A204.1 (cell line): ENCODE results near the gene SLC16A5.
"Not testable (repeated sequence)": the region's sequence is repeated elsewhere in the genome, so short reads cannot be mapped to it uniquely, and the experiment has no call there.

Experiments
- FAIRE-seq: peaks from 2 replicates; lab custom pipeline; 2012; peaks lifted over from hg19 to GRCh38; lab: Jason Lieb, UNC

The SLC16A5 gene

DNA sequence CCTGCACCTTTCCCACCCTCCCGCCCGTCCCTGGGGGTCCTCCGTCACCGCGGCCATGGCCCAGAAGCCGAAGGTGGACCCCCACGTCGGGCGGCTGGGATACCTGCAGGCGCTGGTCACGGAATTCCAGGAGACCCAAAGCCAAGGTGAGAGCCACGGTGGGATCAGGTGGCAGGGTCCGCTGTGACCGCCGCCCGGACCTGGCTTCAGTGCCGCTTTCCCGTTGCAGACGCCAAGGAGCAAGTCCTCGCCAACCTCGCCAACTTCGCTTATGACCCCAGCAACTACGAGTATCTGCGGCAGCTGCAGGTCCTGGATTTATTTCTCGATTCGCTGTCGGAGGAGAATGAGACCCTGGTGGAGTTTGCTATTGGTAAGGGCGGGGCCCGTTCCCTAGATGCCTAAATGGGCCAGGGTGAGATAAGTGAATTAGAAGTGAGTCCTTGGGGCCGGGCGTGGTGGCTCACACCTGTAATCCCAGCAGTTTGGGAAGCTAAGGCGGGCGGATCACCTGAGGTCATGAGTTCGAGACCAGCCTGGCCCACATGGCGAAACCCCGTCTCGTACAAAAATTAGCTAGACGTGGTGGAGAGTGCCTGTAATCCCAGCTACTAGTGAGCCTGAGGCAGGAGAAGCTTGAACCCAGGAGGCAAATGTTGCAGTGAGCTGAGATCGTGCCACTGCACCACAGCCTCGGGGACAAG is 22.6 kb downstream of the SLC16A5 start:
- FAIRE-seq, result no peak

DNA sequence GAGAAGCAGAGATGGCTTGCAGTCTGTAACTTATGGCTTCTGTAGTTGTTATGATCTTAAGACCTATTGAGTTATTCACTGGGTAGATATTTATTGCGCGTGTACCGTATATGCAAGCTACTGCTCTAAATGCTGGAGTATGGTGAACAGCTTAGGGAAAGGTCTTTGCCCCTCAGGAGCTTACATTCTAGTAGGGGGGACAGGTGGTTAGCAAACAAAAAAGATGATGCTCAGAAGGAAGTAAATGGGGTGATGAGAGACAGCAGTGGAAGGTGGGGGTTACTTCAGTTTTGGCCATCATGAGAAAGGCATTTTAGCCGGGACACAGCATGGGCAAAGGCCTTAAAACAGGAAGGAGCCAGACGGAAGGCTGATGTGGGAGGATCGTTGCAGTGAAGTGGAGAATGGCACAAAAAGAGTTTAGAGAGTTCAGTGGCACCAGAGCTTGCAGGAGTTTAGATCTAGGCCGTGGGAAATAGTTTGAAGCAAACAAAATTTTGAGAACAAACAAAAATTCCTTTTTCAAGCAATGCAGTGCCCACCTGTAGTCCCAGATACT is 24.1 kb downstream of the SLC16A5 start:
- no peak for FAIRE-seq

DNA sequence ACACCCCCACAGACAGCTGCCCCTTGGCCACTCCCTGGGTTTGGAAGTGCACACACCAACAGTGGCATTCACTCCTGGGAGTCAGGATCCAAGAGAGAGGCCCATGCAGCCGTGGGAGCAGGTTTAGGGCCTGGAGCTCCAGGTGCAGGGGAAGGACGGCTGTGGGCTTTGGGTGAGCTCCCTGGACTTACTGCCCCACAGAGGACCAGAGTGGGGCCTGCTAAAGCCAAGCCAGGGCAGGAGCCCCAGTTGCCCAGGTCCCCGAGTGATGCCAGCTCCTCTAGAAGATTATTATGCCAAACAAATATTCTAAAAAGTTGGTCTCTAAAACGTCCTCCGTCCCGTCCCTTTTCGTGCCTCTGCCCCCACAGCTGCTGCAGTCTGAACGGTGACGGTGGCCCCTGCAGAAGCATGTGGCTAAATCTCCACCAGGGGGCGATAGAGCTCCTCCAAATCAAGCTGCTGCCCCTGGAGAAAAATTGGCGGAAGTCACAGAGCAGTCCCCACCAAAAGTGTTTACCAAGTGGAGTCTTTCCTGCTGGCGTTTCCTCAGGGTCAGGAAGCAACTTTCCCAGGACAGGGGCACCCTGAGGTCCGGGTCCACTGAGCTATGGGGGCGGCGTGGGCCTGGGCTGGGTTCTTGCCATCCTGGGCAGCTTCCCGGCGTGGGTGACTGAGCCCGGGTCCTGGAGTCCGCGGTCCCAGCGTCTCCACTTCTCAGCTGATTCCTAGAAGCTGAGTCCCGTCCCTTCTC is 26.2 kb downstream of the SLC16A5 start:
- FAIRE-seq, result no peak

DNA sequence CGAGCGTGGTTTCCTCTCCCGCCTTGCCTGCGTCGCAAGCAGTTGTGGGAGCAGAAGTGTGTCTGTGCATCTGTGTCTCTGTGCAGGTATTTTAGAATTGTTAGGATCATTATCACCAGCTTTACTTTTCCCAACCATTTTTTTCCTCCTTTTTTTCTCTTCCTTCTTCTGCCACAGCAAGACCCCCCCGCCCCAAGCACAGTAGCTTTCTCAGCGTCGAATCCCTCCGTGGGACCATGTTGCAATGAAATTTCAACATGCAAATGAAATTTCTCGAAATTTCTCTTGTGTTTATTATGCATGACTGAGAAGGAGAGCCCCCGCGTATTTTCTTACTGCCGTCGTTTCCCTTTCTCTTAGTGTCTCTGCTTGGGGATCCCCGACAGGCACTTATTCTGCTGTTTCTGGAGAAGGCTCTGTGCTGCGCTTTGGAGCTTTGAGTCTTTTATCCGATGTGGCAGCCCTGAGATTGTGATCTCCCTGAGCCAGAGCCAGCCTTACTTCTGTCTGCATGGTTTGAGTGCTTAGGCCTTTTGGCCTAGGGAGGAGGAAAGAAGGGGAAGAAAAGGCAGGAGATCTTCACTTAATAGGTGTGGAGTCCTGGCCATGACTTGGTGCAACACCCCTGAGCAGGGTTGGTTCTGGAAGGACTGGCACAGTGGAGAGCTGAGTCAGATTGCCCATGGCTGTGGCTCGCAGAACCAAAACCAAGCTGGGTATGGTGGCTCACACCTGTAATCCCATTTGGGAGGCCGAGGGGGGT is 27.0 kb downstream of the SLC16A5 start:
- FAIRE-seq, result no peak

DNA sequence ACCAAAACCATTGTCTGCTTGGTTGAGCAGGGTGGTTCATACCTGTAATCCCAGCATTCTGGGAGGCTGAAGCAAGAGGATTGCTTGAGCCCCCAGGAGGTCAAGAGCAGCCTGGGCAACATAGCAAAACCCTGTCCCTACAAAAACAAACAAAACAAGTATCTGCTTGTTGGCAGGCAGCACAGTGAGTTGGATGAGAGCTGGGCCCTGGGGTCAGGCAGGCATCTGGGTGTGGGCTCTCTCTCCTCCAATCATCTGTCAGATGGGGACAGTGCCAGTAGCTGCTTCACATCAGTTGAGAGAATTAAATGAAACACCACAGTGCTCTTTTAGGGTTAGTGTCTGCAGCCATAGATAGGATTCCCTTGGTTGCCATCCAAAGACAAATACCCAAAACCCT is 27.8 kb downstream of the SLC16A5 start:
- no peak for FAIRE-seq

DNA sequence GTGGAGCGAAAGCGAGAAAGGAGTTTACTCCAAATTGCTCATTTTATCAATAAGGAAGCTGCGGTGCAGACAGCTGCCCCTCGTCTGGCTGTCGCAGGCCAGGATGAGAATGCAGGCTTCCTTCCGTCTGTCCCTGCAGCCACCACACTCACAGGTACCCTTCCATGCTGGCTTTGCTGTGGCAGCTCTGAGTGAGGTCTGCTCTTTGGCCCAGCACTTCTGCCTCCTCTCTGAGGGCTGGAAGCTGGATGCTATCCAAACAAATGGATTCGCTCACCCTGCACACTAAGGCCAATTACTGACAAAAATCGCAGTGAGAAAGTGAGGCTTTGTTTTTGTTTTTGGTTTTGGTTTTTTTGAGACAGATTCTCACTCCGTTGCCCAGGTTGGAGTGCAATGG is 29.0 kb downstream of the SLC16A5 start:
- FAIRE-seq, result no peak

DNA sequence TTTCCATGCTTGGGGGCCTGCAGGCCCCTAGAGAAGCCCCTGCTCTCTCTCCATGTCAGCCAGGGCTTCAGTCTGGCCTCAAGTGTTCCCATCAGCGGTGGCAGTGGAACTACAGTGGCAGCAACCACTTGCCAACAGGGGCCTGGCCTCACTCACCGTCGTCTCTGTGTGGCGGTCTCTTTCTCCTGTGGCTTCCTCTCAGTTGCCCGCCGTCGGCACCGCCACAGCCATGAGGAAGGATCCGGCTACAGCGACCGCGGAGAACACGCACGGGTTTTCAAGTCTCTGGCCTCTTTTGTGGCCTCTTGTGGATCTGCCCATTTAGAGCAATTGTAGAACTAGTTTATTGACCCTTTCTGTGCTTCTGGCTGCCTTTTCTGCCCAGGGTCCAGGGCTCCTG is 30.6 kb downstream of the SLC16A5 start:
- FAIRE-seq, result no peak

DNA sequence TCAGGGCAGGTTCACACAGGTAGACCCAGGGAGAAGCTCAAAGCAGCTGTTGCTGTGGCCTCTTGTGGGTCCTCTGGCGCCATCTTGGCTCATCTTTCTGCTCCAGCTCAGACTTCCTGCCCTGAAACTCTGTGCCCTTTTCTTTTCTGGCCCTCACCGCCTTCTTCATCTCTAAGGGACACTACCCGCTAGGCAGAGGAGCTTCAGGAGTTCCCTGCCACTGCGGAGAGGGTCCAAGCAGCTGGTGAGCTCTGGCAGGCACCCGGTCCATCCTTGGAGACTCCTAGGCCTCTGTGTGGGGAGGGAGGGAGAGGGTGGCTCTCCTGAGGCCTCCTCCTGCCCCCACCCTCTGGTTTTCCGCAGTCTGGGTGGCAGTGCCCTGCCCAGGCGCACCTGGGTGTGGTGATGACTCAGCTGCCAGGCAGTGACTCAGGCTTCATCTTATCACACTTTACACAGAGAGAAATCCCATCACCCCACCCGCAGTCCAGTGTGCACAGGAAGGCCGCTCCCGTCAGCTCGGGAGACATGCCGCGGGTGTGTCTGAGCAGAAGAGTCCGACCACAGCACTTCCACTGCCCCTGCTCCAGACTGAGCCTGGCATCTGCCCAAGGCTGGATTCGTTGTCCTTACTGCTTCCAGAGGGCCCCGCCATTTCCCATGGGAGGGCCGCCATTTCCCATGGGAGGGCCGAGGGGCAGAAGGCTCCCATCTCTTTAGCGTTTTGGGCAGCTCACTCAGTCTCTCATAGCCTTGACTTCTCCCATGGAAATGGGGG is 36.5 kb downstream of the SLC16A5 start:
- FAIRE-seq, result no peak

DNA sequence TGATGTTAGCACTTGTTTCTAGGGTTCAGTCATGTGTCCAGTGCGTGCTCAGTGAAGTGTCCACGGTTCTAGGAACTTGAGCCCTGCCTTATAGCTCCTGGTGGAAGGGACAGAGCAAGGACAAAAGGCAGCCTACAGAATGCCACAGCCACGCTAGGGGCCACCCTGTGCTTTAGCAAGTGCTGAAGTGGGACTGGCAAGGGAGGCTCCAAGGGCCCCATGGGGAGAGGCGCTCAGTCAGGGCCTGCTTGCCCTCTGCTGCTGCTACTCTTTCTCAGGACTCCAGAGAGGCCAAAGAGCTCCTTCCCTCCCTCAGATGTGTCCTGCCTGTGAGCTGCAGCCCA is 37.0 kb downstream of the SLC16A5 start:
- FAIRE-seq, result no peak

DNA sequence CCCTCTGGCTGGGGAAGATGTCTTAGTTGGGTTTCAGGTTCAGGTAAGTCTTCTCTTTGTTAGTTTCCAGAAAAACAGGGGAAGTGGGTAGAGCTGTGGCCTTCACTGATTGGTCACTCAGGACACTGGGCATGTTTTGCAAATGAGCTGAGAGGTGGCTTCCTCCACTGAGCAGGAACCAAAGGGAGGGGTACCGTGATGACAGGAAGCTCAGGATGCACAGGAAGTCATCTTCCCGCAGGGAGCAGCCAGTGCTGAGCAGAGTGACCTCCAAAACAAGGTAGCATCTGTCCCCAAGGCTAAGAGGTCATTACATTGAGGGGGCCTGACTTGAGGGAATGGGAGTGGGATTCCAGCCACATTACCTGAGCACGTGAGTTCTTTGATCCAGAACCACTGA is 38.2 kb downstream of the SLC16A5 start:
- FAIRE-seq, result no peak

DNA sequence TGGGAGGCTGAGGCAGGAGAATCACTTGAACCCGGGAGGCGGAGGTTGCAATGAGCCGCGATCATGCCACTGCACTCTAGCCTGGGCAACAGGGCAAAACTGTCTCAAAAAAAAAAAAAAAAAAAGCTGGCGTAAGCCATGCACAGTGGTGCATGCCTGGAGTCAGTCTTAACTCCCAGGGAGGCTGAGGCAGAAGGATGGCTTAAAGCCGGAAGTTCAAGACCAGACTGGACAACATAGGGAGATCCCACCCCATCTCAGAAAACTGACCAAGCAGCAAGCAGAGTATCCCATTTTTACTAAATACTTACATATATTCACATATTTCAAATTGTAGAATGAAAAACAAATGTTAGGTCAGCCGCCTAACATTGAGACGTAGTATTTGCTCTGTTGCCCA is 39.2 kb downstream of the SLC16A5 start:
- FAIRE-seq, result no peak

DNA sequence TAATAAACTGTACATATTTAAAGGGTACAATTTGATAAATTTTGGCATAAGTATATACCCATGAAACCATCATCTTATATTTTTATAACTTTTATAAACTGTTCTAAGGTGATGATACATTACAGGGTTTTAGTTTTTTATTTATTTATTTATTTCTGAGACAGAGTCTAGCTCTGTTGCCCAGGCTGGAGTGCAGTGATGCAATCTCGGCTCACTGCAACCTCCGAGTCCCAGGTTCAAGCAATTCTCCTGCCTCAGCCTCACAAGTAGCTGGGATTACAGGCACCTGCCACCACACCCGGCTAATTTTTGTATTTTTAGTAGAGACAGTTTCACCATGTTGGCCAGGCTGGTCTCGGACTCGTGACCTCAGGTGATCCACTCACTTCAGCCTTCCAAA is 40.2 kb downstream of the SLC16A5 start:
- not testable (repeated sequence) for FAIRE-seq

DNA sequence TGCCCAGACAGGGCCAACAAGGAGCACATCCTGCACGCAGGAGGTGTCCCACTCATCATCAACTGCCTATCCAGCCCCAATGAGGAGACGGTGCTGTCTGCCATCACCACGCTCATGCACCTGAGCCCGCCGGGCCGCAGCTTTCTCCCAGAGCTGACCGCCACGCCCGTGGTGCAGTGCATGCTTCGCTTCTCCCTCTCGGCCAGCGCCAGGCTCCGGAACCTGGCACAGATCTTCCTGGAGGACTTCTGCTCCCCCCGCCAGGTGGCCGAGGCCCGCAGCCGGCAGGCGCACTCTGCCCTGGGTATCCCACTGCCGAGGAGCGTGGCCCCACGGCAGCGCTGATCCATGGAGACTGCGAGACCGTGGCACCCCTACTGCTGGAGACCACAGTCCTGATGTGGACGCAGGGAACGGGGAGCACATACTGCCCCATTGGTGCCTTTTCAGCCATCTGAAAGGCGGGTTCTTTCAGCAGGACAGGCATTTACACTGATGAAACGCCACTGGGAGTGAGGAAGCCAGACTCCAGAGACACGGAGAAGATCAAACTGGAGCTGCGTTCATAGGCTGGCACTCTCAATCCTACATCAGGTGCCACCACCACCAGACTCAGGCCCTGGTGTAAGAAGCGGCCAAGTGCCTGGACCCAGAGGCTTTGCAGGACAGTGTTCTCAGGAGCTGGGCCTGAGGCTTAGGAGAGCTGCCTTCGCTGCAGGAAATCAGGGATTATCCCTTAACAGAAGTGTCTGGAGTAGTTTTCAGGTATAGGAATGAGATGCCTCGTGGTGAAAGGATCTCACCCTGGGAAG is 41.1 kb downstream of the SLC16A5 start:
- no peak for FAIRE-seq

DNA sequence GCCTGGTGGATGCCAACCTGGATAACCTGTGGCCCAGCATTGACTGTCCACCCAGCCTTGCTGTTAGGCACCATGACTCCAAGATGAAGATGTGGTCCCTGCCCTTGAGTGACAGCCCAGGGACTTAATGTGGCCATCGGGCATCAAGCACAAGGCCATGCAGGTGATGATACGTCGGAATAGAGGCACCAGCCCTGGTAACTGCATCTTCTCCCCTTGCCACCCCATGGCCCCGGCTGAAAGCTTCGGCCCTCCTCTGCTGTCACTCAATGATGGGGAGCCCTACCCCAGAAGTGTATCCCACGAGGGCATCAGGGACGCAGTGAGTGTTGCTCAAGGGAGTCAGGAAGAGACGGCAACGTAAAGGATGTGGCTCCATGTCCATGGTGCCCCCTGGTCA is 41.8 kb downstream of the SLC16A5 start:
- FAIRE-seq, result no peak

DNA sequence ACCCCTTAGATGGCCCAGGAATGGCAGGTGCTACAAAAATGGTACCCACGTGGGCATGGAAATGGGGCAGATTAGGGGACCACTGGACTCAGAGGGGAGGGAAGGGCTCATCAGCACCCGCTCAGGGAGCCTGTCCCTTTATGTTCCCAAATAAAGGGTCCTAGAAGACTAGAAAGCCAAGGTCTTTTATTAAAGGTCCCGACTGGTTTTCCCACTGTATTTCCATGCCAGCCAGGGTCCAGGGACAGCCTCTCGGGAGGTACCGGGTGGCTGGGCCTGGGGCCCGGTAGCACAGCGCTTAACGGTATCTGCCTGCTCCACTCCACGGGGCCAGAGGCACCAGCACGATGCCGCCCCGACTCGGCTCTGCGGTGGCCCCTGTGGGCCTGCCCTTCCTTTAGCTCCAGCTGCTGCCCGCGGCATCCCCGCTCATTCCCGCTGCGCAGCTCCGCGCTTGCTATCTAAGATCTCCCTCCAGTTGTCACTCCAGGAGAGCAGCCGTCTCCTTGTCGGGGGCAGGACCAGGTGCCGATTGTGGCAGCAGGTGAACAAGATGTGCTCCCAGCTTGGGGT is 42.4 kb downstream of the SLC16A5 start:
- FAIRE-seq, result no peak

DNA sequence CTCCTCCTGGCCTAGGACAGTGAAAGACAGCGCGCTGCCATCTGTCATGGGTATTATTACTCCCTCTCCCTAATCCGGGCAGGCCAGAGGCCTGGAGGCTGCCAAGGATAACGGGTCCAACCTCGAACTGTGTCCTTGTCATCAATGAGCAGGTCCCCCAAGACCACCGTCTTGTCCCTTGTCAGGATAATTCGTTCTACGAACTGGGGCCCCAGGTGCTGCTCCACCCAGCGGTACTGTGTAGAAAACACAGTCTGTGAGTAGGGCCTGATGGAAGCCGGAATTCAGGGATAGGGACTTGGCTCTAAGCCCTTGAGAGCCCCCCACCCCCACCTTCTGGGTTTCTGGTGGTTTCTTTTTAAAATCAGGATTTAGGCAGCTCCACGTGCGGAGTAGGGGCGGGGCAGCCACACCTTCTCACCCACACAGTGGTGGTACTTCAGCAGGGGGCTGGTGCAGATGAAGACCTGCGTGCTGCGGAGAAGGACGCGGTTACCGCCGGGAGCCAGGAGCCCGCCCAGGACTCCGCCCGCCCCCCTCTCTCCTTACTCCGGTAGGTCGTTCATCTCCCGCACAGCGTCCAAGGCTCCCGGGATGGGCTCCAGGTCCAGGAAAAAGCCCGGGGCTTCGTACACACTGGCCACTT is 43.0 kb downstream of the SLC16A5 start:
- FAIRE-seq, result no peak

DNA sequence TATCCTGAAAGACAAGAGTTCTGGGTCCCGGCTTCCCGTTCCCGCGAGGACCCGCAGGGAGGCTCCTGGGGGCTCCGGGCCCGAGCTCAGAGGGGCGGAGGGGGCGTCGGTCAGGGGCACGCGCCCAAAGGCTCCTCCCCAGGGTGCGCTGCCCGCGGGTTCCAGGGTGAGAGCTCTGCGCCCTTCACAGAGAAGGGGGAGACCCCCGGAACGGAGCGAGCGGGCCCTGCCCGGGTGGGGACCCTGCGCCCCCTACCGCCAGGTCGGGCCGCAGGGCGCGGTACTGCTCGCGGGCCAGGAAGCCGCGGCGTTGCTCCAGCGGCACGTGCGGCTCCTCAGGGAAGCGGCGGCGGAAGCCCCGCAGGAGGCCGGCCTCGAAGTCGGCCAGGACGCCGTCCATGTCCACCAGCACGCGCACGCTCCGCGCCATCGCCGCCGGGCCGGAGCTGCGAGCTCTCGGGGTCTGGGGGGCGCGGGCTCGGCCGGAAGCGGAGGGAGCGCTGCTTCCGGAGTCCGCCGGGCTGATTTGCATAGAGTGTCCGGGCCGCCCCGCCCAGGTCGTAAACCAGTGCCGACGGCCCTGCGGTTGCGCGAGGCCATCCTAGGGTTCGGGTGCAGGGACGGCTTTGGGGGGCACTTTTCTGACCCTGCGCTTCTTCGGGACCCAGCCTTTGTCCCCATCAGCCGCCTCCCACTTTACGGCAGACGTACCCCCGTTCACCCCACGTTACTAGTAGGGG is 43.7 kb downstream of the SLC16A5 start, which contains the start of gene NT5C:
Gene NT5C (minus strand): TSS at position 465 of the 740 bp plus-strand sequence. CDS start 35 bp downstream, at position 430.
- no peak for FAIRE-seq

DNA sequence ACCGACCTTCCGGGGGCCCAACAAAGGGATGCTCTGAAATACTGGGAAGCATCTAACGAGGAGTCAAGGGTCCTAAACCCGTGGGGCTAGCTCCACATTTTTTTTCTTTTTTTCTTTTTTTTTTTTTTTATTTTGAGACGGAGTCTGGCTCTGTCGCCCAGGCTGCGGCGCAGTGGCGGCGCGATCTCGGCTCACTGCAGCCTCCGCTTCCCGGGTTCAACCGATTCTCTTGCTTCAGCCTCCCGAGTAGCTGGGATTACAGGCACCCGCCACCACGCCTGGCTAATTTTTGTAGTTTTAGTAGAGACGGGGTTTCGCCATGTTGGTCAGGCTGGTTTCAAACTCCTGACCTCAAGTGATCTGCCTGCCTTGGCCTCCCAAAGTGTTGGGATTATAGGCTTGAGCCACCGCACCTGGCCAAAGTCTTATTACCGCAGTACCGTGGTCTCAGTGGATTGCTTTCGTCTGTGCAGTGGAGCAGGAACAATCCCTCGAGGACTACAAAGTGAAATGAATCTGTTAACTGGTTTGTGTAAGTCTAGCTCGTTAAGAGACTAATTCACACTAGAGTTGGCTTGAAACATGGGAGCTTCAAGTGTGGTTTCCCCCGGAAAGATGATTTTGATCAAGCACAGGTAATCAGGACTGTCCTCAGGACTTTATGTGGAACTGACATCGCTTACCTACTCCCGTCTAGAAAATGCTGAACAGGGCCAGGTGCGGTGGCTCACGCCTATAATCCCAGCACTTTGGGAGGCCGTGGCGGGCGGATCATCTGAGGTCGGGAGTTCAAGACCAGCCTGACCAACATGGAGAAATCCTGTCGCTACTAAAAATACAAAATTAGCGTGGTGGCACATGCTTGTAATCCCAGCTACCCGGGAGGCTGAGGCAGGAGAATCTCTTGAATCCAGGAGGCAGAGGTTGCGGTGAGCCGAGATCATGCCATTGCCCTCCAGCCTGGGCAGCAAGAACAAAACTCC is 44.6 kb downstream of the SLC16A5 start:
- FAIRE-seq, result not testable (repeated sequence)
